Measurements from ENCODE around the gene BOD1L2. TPM values are rescaled to one million over a fixed set of nuclear protein-coding genes. Genes with fewer than 3 reads are reported as not detected.

BOD1L2 gene
- total and polyA plus RNA-seq, 2 of the 13 experiments (the other 11 are each of a cell fraction or from before 2014, with no cell fraction given), result not detected

GRCh38 chr18:57141208-57142129 lies 5.4 kb upstream of the BOD1L2 start (continued):
- TF ChIP-seq TIGD3 (CRISPR knock-in tag; IDR thresholded peaks at IDR 0.05; ENCODE audit: borderline replicate concordance) (no peak), ZSCAN20 (CRISPR knock-in tag; IDR thresholded peaks at IDR 0.05; ENCODE audit: borderline replicate concordance) (no peak), SP4 (CRISPR knock-in tag; IDR thresholded peaks at IDR 0.05) (no peak), SRSF9 (IDR thresholded peaks at IDR 0.05; ENCODE audit: borderline replicate concordance, insufficient read depth, low read depth, low read length, poor library complexity, severe bottlenecking) (no peak), E2F1 (CRISPR knock-in tag; IDR thresholded peaks at IDR 0.05) (no peak), RAD21 (CRISPR knock-in tag; IDR thresholded peaks at IDR 0.05) (no peak), TSC22D2 (CRISPR knock-in tag; IDR thresholded peaks at IDR 0.05; ENCODE audit: borderline replicate concordance) (no peak), HOXA3 (CRISPR knock-in tag; IDR thresholded peaks at IDR 0.05) (peak; percentile 72), RFX3 (CRISPR knock-in tag; IDR thresholded peaks at IDR 0.05) (no peak), ZNF816 (CRISPR knock-in tag; IDR thresholded peaks at IDR 0.05; ENCODE audit: borderline replicate concordance) (no peak), ZNF354B (CRISPR knock-in tag; IDR thresholded peaks at IDR 0.05) (no peak), JUNB (CRISPR knock-in tag; IDR thresholded peaks at IDR 0.05; ENCODE audit: borderline replicate concordance) (no peak), ZNF431 (CRISPR knock-in tag; IDR thresholded peaks at IDR 0.05; ENCODE audit: borderline replicate concordance, low read depth) (no peak), HCFC1 (IDR thresholded peaks at IDR 0.05; ENCODE audit: low read depth, low read length) (no peak), ZSCAN12 (CRISPR knock-in tag; IDR thresholded peaks at IDR 0.05) (no peak), ZBTB10 (CRISPR knock-in tag; IDR thresholded peaks at IDR 0.05; ENCODE audit: borderline replicate concordance) (0 out of 2 replicates have a peak, but pooled peaks have one; percentile 55), ZNF101 (CRISPR knock-in tag; IDR thresholded peaks at IDR 0.05; ENCODE audit: borderline replicate concordance, low read depth) (no peak), RARG (CRISPR knock-in tag; IDR thresholded peaks at IDR 0.05; ENCODE audit: low read depth) (no peak), ZFX (CRISPR knock-in tag; IDR thresholded peaks at IDR 0.05; ENCODE audit: low read depth) (peak; percentile 48; the same call in 1 of the 2 replicates), STAT6 (CRISPR knock-in tag; IDR thresholded peaks at IDR 0.05; ENCODE audit: borderline replicate concordance) (no peak)
